Activated gamma-delta T cell treated with Interleukin-2 at 50 U/mL for 16 hours (primary cell): ENCODE data around the gene TPPP.
"Not testable (repeated sequence)": the region's sequence is repeated elsewhere in the genome, so short reads cannot be mapped to it uniquely, and the experiment has no call there.

Source experiments
- DNase-seq: peaks from one replicate; pipeline ENCODE4 v3.0.0-alpha.2; 2020

The TPPP gene

GRCh38 chr5:643811-644271 lies 49.3 kb downstream of the TPPP start:
- DNase-seq, result no peak

DNA sequence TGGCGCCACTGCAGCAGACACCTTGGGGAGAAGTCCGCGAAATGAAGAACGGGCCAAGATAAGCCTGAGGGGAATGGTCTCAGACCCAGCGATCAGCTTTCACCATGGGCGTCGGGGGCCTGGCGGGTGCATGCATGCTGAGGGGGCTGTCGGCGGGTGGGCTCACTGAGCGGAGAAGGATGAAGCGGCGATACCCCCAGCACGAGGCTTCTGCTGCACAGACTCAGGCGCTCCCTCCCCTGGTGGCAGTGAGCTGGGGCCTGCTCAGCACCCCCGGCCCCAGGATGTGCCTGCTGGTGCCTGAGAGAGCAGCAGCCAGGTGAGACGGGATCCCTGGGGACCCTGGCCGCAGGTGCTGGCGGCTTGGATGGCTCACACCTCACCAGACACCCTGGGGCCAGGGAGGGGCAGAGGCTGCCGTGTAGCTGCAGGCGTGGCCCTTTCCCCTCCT lies 49.8 kb downstream of the TPPP start:
- DNase-seq, result no peak

- DNase-seq, result no peak
Measured at GRCh38 chr5:642481-642880, 50.7 kb downstream of the TPPP start.

DNA sequence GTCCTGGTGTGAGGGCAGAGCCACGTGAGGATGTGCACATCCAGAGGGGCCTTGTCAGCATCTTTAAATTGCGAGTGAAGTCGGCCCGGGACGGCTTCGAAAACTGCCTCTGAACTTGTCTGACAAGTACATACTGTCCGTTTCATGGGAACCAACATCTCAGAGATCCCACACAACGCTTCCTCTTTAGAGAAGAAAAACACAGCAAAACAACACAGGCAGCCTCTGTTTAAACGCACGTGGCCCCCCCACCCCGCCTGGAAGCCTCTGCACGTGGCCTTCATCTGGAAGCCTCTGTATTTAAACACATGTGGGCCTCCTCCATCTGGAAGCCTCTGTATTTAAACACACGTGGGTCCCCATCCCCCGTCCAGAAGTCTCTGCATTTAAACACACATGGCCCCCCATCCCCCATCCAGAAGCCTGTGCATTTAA lies 51.8 kb downstream of the TPPP start:
- DNase-seq, result no peak

GRCh38 chr5:640461-641330 lies 52.5 kb downstream of the TPPP start:
- DNase-seq, result no peak

GRCh38 chr5:639584-640213 lies 53.5 kb downstream of the TPPP start:
- no peak for DNase-seq

DNA sequence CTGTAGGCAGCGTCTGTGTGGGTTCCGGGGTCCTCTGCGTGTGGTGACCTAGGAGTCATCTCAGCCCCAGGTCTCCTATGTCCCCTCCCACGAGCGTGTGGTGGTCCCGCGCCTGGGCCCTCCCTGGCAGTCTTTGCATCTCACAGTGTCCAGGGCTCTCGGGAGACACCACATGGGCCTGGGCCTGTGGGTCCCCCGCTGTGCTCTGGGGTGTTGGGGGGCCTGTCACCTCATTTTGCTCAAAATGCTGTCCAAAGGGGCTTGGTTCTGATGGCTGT lies 54.0 kb downstream of the TPPP start:
- DNase-seq, result no peak

DNA sequence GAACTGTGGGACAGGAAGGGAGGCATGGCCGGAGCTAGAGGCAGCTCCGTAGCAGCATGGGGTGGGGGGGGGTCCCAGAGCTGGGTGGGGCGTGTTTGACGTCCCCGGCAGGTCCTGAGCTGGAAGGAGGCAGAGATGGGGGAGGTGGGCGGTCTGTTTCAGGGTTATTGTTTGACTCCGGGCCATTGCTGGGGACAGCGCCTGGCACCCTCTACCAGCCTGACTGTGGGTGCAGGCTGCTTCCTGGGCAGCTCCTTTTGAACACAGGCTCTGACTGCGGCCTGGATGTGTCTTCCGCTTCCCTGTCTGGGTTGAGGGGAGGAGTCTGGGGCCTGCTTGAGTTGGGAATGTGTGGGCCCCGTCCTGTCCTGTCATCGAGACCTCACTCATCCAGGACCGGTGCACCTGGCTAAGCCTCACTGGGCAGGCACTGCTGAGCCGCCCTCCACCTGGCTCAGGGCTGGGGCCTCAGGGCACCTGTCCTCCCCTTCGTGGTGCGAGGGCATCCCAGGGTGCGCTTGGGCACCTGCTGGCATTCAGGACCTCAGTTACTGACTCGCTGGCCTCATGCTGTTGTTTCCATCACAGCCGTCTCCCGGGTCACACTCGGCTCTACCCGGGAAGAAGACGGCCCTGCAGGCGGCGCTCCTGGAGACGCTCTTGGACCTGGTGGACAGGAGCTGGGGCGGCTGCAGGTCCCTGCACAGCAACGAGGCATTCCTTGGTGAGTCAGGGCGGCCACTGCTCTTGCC lies 54.5 kb downstream of the TPPP start:
- no peak for DNase-seq

GRCh38 chr5:637581-638450 lies 55.3 kb downstream of the TPPP start:
- no peak for DNase-seq

GRCh38 chr5:636951-637350 lies 56.2 kb downstream of the TPPP start:
- DNase-seq, result no peak

DNA sequence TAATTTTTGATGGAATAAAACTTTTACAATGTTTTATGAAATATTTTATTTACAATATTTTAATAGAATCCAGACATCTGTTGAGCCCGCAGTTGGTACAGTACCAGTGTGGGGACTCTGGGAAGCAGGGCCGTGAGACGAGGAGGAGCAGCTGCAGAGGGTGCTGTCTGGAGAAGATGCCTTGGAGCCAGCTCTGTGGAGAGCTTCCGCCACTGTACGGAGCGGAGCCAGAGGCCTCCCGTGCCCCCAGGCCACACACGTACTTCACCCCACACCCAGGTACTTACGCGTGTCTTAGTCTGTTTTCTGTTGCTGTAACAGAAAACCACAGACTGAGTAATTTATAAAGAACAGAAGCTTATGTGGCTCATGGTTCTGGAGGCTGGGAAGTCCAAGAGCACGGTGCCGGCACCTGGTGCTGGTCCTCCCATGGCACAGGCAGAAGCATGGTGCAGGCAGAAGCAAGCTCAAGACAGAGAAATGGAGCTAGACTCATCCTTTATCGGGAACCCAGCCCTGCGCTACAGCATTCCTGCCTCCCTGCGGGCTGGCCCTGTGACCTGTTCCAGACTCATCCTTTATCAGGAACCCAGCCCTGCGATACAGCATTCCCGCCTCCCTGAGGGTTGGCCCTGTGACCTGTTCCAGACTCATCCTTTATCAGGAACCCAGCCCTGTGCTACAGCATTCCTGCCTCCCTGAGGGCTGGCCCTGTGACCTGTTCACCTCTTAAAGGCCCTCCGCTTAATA lies 57.7 kb downstream of the TPPP start:
- no peak for DNase-seq

DNA sequence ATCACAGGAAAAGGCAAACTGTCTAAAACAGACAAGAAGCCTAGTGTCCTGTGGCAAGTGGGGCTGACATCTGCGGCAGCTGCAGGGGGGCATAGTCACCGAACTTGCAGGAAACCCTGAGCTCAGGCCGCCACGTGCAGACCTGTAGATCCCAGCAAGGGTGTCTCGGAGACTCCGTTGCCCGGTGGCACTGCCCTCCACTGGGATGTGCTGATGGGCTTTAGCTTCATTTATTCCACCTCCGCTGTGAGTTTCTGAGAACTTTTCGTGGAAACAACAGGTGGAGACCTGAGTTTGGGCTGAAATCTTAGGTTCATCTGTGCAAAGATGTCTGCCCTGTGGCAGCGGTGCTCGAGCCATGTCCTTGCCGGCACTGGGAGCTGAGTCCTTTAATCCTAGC lies 59.0 kb downstream of the TPPP start:
- DNase-seq, result no peak

GRCh38 chr5:633501-633955 lies 59.6 kb downstream of the TPPP start:
- DNase-seq, result no peak

DNA sequence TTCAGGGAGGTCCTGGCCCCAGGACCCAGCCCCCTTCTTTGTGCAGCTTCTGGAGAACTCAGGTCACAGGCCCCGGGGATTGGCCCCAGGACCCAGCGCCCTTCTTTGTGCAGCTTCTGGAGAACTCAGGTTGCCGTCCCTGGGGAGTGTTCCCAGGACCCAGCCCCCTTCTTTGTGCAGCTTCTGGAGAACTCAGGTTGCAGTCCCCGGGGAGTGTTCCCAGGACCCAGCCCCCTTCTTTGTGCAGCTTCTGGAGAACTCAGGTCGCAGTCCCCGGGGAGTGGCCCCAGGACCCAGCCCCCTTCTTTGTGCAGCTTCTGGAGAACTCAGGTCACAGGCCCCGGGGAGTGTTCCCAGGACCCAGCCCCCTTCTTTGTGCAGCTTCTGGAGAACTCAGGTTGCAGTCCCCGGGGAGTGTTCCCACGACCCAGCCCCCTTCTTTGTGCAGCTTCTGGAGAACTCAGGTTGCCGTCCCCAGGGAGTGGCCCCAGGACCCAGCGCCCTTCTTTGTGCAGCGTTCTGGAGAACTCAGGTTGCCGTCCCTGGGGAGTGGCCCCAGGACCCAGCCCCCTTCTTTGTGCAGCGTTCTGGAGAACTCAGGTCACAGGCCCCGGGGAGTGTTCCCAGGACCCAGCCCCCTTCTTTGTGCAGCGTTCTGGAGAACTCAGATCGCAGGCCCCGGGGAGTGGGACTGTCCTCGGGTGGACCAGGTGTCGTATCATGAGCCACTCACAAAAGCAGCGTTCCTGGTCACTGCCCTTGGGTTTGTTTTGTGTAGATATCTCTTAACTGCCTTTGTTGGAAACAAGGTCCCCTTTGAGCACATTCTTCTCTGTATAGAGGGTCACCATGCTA lies 64.6 kb downstream of the TPPP start:
- DNase-seq, result not testable (repeated sequence)

DNA sequence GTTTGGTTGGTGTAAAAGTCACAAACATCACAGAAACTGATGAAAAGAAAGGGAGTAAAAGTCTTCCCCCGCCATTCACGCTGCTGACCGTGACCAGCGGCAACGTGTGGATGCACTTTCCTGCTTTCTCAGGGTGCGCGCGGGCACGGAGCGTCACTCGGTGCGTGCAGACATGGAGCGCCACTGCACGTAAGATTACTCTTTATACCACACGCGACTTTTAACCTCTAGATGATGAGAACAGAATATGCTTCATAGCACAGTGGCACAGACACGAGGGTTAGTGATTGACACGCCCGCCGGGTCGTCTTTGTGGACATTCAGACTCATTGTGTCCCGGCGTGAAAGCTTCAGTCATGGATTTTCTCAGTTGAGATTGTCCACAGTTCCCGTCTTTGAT lies 65.3 kb downstream of the TPPP start:
- DNase-seq, result no peak

- no peak for DNase-seq
Measured at GRCh38 chr5:626850-627249, 66.3 kb downstream of the TPPP start.

DNA sequence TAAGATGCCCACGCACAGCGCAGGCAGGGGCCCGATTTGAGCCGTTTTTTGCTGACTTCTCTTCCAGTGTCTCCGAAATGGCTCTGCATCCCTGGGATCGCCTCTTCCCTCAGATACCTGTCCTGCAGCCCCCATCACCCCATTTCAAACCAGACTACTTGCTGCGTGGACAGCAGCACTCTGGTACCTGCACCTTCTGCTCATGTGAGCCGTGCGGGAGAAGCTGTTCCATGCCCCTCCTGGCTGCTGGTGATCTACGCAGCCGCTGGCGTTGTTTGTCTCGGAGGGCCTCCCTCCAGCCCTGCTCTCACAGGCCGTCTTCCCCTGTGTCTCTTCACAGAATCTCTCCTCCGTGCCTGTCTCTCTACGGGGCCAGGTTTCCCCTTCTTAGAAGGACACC lies 67.6 kb downstream of the TPPP start:
- DNase-seq, result no peak

- DNase-seq, result no peak
Measured at GRCh38 chr5:624951-625230, 68.3 kb downstream of the TPPP start.

DNA sequence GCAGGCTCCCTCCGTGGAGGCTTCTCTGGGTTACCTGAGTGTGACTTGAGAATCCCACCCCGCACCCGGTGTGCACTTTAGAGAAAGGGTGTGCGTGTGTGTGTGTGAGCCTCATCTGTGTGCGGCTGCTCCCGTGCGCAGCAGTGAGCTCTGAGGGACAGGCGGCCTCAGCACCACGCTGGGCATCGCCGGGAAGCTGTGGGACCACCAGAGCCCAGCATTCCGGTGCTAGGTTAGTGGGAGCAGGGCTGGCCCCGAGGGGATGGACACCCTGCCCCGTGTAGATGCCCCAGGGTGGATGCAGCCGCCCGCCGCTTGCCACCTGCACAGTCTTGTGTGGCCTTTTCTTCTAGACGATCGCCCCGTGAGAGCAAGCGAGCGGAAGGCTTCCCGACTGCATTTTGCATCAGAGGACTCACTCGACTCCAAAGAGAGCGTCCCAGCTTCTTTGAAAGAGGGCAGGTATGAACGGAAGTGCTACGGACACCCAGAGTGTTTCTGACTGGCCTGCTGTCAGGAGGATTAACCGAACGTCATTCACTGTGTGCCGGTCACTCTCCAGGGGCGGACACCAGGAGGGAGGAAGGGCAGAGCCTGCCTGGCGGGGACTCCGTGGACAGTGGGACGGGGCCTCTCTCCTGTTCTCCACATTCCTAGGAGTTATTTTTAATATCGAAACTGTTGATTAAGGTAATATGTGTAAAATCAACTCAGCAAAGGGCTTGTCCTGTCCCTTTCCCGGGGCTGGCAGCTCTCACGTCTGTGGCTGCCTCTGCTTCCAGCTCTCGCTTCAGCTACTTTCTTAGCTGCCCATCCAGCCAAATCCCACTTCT lies 68.8 kb downstream of the TPPP start:
- peak; percentile 1 for DNase-seq

DNA sequence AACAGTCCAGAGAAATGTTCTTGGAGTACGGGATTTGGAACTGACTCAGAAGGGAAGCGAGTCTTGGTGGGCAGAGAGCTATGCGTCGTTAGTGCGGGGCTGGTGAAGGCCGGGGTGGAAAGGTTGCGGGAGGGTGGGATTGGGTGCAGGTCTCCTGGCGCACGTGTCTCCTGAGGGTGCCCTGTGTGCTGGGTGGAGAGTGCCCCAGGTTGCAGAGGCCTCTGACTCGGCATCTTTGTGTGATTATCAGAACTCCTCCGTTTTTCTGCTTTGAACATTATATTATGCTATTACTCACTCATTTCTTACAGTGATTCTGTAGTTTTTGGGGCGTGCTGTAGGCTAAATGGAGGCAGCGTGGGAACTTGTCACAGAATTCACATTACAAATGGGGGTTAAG lies 69.6 kb downstream of the TPPP start:
- DNase-seq, result no peak
